Hindlimb muscle (tissue), 1 donor: ENCODE results near the gene CASZ1. TPM values are rescaled to one million over a fixed set of nuclear protein-coding genes. Genes with fewer than 3 reads are reported as not detected.
A peak's percentile ranks its signal among the peaks of the same experiment; 100 is the strongest.

Source experiments
- DNase-seq: peaks from one replicate; pipeline ENCODE4 v3.0.0-alpha.2; 2013
- polyA plus RNA-seq: library from polyadenylated mRNA; unstranded; fragments of 120-200 nt; gene quantifications from one replicate; pipeline ENCODE4 v1.2.1, GENCODE V29; 2013; ENCODE audit not compliant: insufficient read length

Gene CASZ1
- polyA plus RNA-seq, 1 donor: 82.9 TPM

DNA sequence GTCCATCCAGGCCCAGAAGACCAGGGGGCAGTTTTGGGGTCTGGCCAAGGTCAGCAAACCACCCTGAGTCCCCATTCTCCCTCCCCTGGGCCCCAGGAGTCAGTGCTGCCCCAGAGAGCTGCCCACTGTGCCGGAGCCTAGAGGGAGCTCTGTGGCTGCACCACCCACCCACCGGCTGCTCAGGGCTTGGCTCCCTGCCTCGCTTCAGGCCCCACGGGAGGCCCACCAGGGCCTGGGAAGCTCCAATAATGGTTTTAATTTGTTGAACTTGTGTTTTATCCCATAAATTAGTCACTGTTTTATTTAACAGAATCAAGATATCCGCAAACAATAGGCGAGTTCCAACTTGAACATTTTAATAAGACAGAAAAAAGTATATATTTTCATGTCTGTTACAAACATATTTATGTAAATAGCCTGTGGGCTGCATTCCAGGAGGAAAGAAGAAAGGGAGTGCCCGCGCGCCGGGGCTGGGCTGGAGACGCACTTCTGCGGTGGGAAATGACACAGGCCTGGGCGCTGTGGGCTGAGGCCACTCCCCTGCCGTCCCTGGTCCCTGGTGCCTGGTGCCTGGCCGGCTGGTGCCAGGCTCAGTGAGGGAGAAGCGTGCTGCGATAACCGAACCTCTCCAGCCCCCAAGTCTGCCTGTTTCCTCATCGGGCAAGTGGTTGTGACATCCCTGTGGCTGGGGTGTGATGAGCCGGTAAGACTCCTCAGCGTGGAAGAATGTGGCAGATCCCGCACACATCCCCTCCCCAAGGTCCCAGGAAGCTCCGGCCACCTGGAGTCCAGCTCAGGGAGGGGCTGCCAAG lies 161.2 kb downstream of the CASZ1 start:
- no peak for DNase-seq

DNA sequence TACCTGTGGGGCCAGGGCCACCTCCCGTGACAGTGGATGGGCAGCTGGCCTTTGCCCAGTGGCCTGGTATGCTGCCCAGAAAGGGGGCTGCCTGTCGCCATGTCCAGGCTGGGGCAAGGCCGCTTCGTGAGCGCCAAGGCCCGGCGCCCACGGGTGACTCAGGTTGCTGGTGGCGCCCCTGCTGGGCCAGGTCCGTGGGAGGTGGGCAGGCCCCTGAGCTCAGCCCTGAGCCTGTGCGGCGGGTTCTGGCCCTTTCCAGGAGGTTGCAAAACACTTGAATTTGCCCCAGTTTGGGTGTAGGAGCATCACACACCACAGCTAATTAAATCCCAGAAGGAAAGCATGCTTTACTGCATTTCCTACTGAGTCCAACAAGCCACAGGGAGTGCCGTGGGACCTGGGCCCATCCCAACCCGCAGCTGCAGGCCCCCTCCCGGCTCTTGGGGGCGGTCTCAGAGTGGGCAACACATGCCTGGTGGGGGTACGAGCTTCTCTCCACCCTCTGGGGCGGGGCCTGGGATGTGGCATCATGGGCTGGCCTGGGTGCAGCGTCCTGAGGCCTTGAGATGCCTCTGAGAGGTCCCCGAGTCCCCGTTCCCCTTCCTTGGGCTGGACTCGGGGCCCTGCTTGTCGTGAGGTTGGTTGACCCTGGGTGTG lies 161.9 kb downstream of the CASZ1 start:
- DNase-seq: no peak

DNA sequence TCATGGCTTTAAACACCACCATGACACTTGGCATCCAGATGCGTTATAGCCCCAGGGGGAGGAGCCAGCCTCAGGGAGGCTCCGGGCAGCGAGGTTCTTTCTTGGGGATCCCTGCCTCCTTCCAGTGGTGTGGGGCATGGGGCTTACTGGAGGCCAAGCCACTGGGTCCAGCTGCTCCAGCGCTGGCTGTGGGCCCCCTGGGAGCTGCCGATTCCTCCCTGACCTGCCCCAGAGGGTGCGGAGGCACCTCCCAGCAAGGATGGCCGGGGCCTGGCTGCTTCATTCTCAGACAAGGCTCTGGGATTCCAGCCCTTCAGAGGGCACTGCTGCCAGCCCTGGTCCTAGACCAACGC lies 162.4 kb downstream of the CASZ1 start:
- DNase-seq: no peak

DNA sequence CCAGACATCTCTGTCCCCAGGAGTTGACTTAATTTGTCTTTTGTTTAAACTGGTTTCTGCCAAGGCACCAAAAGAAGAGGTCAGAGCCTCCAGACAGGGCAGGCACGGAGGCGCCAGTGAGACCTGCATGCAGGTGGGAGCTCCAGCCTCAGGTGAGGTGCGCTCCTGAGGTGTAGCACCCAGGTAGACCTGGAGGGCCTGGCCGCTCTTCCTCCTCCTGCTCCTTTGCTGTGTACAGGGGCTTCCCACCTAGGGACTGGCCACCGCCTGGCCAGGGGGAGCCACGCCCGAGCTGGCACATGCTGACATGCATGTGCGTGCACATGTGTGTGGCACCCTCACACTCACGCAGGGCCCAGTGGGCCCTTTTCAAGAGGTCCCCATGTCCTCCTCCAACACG lies 163.0 kb downstream of the CASZ1 start:
- DNase-seq: no peak

DNA sequence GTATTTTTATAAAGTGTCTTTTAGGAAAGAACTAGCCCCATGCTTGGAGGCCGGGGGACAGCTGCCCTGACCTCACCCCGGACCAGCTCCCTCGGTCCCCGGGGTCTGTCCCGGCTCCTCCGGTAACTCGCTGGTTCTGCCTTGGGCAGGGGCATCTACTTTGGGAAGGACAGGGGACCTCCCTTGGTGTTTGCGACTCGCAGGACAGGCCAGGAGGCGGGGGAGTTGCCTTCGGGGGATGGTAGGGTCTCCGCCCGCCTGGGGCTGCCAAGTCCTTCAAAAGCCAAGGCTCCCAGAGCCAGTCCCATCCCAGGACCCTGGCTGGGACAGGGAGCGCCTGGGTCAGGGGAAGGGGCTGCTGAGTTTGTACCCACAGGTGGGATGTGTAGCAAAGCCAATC lies 163.8 kb downstream of the CASZ1 start:
- DNase-seq: no peak

DNA sequence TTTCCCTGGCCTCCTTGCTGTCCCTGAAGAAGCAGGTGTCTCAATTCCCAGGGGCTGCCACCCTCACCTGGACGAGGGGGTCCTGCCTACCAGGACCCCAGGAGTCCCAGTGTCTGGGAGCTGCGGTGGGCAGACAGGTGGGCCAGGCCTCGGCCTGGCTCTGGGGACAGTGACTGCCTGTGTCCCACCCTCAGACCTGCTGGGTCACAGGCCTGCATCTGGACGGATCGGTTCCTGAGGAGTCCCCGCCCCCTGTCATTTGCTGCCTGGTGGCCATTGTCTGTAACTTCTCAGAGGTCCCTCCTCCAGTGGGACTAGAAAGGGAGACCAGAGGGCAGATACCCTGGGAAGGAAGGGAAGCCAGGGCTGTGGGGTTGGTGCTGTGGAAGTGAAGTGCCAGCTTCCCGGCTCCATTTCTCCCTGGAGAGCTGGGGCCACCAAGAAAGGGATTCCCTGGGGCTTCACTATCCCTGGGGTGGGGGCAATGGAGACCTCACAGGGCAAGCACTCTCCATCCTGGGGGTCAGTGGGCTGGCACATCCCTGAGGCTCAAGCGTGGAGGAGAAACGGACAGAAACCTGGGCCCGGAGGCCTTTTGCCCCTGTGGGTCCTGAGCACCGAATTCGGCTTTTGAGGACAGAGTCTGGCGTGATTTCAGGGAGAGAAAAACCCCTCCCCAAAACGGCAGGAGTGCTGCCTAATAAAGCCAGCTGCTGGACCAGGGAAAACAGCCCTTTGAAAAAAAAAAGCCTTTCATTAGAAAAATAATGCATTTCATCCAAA lies 164.4 kb downstream of the CASZ1 start:
- DNase-seq: no peak

DNA sequence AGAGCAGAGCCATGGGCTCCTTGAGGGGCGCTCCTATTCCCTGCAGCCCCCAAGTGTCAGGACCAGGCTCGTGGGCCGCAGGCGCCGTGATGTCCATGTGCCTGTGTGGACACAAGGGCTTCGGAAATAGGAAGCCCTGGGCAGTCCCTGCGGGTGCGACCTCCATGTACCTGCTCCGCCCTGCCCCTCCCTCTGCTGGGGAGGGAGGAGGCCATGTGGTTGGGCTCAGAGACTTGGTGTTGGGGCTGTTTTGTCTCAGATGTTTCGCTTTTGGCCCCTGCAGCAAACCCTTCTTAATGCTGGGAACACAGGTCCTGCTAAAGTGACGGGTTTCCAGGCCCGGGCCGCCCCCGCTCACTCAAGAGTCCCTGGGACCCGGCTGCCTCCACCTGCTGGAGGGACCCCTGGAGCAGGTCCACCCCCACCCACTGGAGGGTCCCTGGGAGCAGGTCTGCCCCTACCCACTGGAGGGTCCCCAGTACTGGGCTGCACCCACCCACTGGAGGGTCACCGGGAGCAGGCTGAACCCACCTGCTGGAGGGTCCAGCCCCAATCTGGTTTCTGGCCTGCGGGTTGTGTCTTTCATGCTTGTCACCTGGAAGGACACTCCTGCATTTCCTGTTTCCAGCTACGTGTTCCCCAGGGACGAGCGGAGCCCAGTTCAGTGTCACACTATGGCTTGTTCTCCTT lies 165.2 kb downstream of the CASZ1 start:
- no peak for DNase-seq

DNA sequence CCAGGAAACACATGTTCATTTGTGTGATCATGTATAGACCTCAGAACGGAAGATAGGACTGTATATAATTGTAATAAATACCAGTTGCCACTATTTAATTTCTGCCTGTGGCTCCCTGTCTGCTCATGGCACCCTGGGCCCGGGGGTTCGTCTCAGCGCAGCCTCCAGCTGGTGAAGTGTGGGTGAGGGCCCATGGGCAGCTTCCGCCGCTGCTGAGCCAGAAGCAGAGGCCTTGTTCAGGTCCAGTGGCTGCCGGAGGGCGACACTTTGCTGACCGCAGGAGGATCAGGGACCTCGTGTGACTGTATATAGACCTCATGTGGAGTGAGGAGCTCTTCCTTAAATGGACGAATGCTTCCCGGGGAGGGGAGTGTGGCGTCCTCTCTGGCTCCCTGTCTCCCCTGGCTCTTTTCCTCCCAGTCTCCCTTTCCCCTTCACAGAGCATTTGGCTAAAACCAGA lies 165.8 kb downstream of the CASZ1 start:
- no peak for DNase-seq

DNA sequence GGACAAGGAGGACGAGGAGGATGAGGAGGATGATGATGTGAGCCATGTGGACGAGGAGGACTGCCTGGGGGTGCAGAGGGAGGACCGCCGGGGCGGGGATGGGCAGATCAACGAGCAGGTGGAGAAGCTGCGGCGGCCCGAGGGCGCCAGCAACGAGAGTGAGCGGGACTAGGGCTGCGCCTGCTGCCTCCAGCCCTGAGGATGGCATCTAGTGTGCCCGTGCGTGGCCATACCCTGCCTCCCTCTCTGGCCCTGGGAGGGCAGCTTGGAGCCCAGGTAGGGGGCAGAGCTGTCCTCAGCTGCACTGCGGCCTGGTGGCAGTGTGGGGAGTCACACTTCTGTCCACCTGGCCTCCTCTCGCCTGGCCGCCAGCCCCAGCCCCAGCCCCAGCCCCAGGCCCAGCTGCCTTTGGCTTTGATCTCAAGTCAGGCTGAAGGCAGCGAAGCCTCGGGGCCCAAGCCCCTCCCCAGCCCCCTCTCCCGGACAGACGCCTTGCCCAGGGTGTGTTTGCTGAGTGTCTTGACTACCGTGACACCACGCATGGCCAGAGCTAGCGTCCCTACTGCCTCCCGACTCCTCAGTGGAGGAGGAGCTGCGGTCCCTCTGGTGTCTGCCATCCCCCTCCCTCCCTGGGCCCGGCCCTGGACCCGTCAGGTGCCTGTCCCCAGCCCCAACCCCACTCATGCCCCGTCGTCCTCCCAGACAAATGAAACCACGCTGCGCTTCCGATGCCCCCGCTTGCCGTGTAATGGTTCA lies 166.5 kb downstream of the CASZ1 start:
- DNase-seq: no peak

DNA sequence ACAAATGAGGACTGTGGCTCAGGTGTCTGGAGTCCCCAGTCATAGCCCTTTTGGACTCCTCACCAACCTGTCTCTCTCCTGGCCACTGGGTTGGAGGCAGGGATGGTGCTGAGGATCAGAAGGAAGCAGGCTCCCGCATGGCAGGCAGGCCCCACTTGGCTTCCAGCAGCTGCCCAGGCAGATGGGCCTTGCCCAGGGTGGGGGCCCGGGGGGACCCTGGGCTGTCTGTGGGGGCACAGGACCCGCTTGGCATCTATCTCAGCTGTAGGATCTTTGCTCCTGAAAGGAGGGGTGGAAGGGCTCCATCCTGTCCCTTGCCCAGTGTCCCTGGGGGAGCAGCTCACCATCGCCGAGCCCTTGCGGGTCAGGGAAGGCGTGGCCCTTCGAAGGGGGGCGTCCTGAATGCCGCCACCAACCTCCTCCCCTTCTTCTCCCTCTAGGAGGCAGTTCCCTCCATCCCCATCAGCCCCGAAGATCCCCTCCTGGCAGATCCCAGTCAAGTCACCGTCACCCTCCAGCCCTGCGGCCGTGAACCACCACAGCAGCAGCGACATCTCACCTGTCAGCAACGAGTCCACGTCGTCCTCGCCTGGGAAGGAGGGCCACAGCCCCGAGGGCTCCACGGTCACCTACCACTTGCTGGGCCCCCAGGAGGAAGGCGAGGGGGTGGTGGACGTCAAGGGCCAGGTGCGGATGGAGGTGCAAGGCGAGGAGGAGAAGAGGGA lies 167.2 kb downstream of the CASZ1 start:
- DNase-seq: no peak

DNA sequence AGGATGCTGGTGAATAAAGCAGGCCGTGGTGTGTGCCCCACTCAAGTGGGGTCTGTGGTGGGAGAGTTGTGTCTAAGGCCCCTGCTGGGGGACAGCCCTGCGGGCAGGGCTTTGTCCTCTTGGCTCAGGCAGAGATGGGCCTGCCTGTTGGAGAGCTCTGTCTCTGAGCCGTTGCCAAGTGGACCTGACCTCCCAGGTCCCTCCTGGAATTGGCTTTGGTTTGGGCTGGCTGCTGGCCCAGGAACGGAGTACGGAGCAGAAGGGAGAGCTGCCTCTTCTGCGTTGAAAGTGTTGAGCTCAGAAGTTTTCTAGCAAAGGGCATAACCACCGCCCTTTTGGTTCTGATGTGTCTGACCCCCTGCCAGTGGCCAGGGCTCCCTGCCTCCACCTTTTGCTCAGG lies 167.8 kb downstream of the CASZ1 start:
- no peak for DNase-seq

DNA sequence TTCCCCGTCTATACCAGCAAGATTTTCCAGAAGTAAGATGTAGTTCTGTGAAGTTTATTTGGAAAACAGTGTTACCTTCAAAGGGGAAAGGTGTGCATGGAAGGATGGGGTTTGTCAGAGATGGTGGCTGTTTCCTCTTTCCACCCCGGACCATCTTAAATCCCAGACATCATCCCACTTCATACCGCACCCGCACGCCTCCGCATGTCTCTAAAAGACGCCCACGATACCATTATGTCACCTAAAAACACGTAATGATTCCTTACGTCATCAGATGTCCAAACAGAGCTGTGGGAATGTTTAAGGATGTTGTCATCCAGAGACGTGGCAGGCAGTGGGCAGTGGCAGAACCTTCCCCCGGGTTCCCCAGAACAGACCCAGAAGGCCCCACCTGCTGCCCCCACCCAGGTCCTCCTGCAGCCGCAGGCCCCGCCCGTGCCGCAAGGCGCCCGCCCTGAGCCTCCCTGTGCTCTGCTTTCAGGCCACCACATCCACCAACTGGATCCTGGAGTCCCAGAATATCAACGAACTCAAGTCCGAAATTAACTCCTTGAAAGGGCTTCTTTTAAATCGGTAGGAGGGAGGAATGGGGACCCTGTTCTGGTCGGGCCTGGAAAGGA lies 169.5 kb downstream of the CASZ1 start:
- no peak for DNase-seq

DNA sequence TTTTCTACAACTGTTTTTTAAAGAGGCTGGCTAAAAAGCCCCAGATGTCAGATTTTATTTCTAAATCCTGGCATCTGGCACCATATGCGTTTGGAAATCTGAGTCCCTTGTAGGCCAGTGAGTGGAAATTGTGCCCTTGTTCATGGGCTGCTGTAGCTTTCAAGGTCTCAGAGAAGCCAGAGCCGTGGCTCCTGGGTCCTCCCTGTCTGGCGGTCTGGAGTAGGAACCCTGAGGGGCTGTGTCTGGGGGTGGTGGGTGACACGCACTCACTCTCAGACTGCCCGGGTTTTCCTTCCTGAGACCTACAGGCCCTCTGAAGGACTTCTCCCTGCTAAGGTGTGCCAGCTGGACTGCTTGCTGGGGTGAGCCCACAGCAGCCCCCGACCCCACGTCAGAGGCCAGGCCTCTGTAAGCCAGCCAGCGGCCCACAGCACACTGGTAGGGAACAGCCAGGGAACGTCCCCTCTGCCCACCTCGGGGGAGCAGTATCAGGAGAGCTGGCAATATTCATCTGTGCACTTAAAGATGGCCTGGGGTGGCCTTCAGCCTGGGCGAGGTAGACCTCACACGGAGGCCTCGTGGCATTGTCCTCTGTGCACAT lies 170.2 kb downstream of the CASZ1 start:
- DNase-seq: no peak

DNA sequence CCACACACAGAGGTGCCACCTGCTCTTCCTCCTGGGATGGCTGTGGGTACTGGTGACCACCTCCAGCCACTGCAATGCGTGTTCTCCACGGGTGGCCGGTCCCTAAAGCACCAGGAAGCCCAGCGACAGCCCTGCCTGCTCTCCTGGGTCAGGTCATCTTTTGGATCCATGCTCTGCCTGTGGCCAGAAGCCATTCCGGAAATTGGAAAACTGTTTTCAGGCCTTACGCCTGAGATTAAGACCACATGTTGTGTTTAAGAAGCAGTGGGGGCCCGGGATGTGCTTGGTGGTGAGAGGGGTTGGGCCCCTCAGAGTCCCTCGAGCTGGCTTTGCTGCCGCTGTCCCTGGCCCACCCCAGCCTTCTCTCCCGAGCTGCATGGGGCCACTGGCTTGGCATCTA lies 170.9 kb downstream of the CASZ1 start:
- peak; percentile 45 for DNase-seq

DNA sequence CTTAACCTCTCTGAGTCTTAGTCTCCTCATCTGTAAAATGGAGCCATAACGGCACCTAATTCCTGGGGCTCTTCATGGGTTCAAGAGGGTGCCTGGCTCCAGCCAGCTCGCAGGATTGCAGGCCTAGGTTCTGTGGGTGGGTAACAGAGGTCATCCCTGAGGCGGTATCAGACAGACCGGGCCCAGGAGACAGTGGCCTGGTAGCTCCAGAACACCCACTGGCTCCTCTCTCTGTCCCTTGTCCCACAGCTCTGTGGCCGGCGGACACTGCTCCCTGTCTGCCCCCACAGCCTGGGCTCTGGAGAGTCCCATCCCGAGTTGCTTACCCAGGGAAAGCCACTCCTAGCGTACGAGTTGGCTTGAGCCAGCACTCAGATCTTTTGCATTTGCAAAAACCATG lies 171.4 kb downstream of the CASZ1 start:
- no peak for DNase-seq

DNA sequence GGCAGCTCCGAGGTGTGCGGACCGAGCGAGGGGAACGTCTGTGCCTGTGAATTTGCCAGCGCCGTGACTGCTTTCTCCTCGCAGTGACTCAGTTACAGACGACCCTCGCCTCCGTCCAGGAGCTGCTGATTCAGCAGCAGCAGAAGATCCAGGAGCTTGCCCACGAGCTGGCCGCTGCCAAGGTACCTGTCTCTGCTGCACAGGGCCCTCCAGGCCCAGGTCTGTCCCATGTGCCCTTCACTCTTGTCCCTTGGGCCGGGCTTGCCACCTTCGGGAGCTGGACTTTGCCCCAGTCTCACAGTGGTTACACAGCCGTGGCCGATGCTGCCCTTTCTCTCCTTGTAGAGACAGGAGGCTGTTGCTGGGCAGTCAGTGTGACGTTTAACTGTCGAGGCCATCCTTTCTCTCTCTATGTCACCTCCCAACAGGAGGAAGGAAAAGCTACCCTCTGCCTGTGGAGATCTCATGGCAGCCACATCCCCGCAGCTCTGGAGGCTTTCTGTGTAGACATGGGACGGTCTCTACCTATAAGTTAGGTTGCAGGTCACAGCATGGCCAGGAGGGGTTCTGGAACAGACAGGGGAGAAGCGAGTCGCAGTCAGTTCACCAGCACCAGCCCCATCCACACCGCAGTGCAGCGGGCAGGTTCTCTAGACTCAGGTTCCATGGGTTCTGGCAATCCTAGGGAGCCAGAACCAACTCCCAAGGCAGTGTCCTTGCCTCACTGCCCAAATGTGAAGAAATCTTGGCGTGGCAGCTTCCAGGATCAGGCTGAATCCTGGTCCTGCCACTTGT lies 172.0 kb downstream of the CASZ1 start:
- no peak for DNase-seq

DNA sequence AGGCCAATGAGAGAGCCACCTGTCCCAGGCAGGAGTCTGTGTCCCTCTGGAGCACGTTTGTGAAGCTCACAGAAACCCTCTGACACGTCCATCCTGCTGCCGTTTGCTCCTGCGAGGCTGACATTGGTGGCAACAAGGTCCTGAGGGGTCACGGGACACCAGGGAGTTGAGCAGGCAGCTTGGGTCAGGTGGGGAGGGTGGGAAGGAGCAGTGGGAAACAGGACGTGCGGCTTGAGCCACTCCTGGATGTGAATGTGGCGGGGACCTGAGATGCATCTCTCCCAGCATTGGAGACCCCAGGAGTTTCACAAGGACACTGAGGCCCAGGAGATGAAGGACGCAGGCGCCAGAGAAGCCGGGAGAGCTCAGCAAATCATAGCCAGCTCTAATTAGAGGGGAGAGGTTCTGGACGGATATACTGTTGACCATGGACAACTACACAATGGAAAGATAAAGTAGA lies 172.7 kb downstream of the CASZ1 start:
- no peak for DNase-seq

DNA sequence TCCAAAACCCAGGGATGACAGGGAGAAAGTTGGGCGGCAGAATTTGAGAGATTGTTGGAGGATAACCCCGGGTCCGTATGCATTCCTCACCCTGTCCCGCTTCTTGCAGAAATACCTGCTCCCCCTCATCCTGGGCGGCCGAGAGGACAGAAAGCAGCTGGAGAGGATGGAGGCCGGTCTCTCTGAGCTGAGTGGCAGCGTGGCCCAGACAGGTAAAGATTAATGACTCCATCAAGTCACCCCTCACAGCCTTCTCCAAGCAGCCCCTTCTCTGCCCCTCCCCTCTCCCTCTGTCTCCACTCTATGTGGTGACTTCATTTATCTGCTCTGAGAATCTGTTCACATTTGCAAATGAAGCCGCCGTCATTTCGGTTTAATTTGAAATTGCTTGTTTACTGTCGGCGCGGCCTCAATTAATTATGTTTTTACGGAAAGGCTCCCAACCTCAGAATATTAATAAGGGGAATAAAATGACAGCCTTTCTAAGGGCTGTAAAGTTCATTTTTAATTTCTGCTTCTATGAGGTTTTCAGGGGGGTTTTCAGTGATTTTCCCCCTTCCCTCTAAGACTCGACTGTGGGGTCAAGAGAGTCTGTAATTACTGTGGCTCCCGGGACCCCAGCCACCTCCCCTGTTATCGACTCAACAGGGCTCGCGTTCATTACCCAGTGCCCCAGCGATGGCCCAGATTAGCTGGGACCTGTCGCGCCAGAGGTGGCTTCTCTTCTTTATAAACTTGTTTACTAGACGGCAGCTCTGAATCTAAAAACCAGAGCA lies 173.3 kb downstream of the CASZ1 start:
- DNase-seq: no peak

DNA sequence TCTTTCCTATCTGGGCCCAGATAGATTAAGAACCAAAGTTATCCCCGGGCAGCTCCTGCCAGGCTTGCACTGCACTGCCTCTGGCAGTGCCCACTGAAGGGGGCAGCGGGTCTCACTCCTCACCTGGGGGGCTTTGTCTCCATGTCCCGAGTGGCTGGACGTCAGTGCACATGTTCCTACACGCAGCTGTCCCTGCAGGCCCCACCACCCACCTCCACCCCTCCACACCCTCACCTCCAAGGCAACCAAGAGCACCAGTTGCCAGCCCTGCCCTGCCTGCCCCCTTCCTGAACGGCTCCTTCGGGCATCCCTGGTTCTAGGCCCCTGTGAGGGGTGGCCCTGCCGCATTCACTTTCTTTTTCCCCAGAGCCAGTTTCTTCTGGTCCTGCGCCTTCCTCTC lies 174.5 kb downstream of the CASZ1 start:
- DNase-seq: no peak
